Body of pancreas (tissue), 4 donors: ENCODE data around the gene CDT1. TPM values are rescaled to one million over a fixed set of nuclear protein-coding genes. Genes with fewer than 3 reads are reported as not detected.

Experiments
- ATAC-seq: fragments of 150-250 bp; one replicate; pipeline ENCODE4 v1.9.1; 2016
- DNase-seq, 4 donors: peaks; one replicate each; pipeline ENCODE4 v3.0.0-alpha.2; 2019
- H3K27ac ChIP-seq, 4 donors: fragments of 200-600 bp; sonication (generic); 1 replicate in 3 of 4; 2 replicates in 1 of 4; pipeline versions ENCODE4 v1.5.1 to v1.6.1; 2016 to 2019; ENCODE audit warnings: mild to moderate bottlenecking in 1 of 4, mixed read lengths in 1 of 4, moderate library complexity in 1 of 4
- H3K27me3 ChIP-seq, 2 donors: fragments of 200-600 bp; sonication (generic); one replicate each; pipeline ENCODE4 v1.6.0; 2016; ENCODE audit warnings: mild to moderate bottlenecking in 1 of 2
- H3K36me3 ChIP-seq, 2 donors: fragments of 200-600 bp; sonication (generic); replicated peaks in 1 of 2; 2 replicates each; pipeline ENCODE4 v1.5.1; 2016; ENCODE audit warnings: low read depth in 2 of 2; ENCODE audit not compliant: insufficient read depth in 1 of 2
- H3K4me1 ChIP-seq: fragments of 200-600 bp; sonication (generic); one replicate; pipeline ENCODE4 v1.6.0; 2016
- H3K4me3 ChIP-seq, 2 donors: fragments of 200-600 bp; sonication (generic); 1 replicate in 1 of 2; 2 replicates in 1 of 2; pipeline ENCODE4 v1.5.1; 2016 to 2019
- H3K9me3 ChIP-seq, 3 donors: fragments of 200-600 bp; sonication (generic); 1 replicate in 2 of 3; 2 replicates in 1 of 3; pipeline ENCODE4 v1.5.1; 2016
- POLR2A ChIP-seq, 3 donors: fragments of 450-650 bp; IDR thresholded peaks; one replicate each; pipeline ENCODE4 v1.6.1; 2016; ENCODE audit warnings: antibody characterized with exemption in 3 of 3, mild to moderate bottlenecking in 2 of 3
- WGBS, 2 donors: methylation state at CpG; one replicate each; pipeline ENCODE4 v1.1.5; 2017; 5-methylcytosine and 5-hydroxymethylcytosine counted together
- intact Hi-C: fragments of 100-400 bp; cut with DNase I; formaldehyde crosslinking; loops from one replicate; pipeline ENCODE4 v1.15.1; 2023
- total RNA-seq, 2 donors: library from RNA; depleted of rRNA; stranded (reverse); fragments of >200 nt; gene quantifications; one replicate each; pipeline ENCODE4 v1.1.0, GENCODE V29; 2016
- TF ChIP-seq, protein P1 (sequence below), 7 experiments: fragments of 450-650 bp in 4 of 7; fragments of 200-600 bp in 3 of 7; sonication (generic) in 3 of 7; IDR thresholded peaks; one replicate each; pipeline ENCODE4 v1.5.1; 2016 to 2019; ENCODE audit warnings: antibody characterized with exemption in 7 of 7

Gene CDT1
- total RNA-seq, 2 donors from 2014 or later = 7.6 TPM; not detected in 1

DNA sequence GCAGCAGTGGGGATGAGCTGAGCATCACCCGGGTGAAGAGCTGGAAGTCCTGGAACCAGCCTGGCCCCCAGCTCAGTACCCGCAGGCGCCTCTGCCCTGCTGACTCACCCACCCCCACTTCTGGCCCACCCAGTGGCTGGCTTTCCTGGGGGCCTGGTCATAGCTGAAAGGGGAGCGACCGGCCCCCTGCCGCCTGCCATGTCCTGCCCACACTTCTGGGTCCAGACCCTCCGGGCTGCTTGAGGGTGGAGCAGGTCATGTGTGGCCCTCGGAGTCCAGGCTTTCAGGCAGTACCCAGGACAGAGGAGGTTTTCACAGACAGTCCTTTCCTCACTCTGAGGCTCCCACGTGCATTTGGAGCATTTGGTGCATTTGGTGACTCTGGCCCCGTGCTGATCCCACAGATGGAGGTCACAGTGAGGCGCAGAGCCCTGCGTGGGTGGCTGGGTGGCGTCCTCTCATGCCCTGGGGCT is 11.5 kb upstream of the CDT1 start:
- Histone ChIP-seq H3K9me3 (no peaks in the 10 kb centered on the region), H3K27me3 (peaks cover 0 to 5% of the 10 kb centered on the region in 2 donors), H3K27ac (no peak overlapping the region), H3K36me3 (no peaks in the 10 kb centered on the region), H3K4me3 (no peak overlapping the region), H3K4me1 (no peaks in the 10 kb centered on the region)
- intact Hi-C loops = no loop called here
- DNase-seq = no peak
- TF ChIP-seq POLR2A (IDR thresholded peaks at IDR 0.05) = no peak
- TF ChIP-seq, protein P1, sequence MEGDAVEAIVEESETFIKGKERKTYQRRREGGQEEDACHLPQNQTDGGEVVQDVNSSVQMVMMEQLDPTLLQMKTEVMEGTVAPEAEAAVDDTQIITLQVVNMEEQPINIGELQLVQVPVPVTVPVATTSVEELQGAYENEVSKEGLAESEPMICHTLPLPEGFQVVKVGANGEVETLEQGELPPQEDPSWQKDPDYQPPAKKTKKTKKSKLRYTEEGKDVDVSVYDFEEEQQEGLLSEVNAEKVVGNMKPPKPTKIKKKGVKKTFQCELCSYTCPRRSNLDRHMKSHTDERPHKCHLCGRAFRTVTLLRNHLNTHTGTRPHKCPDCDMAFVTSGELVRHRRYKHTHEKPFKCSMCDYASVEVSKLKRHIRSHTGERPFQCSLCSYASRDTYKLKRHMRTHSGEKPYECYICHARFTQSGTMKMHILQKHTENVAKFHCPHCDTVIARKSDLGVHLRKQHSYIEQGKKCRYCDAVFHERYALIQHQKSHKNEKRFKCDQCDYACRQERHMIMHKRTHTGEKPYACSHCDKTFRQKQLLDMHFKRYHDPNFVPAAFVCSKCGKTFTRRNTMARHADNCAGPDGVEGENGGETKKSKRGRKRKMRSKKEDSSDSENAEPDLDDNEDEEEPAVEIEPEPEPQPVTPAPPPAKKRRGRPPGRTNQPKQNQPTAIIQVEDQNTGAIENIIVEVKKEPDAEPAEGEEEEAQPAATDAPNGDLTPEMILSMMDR (IDR thresholded peaks at IDR 0.05) = no peak
- no peak for ATAC-seq
- WGBS, 2 donors = 60% methylated on average over 13 of the region's 13 CpGs; no CpG with 5 or more reads in 1 of the 2 donors

DNA sequence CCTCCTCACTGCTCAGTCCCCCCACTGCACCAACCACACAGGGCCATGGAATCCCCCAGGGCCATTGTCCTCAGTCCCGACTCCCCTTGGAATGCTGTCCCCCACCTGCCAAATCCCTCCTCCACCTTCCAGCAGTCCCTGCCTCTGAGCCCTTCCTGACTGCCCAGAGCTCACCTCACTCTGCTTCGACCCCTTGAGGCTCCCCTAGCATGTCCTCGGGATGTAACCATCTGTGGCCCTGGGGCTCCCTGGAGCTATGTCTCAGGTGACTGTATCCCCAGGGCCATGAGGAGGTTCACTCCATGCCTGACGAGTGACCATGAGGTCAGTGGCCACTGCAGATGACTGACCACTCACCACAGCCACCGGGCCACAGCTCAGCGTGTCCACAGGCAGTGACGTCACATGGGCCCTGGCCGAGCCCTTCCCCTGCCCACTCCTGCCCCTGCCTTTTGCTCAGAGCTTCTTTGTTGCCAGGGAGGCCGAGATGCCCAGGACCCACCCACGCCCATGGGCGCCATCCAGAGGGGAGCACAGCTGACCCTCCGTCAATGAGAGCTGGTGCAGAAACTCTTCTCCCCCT is 10.8 kb upstream of the CDT1 start:
- DNase-seq (no peak), ATAC-seq (peak; percentile 18)
- Histone ChIP-seq H3K4me3 (no peak overlapping the region), H3K9me3 (no peaks in the 10 kb centered on the region), H3K27ac (no peak overlapping the region), H3K36me3 (no peaks in the 10 kb centered on the region), H3K4me1 (no peaks in the 10 kb centered on the region), H3K27me3 (peaks cover 0 to 5% of the 10 kb centered on the region in 2 donors)
- intact Hi-C loops = no loop called here
- 41 to 44% methylated on average over 3 to 11 of the region's 12 CpGs for WGBS, 2 donors
- TF ChIP-seq, protein P1 (IDR thresholded peaks at IDR 0.05) = no peak
- TF ChIP-seq POLR2A (IDR thresholded peaks at IDR 0.05) = no peak

DNA sequence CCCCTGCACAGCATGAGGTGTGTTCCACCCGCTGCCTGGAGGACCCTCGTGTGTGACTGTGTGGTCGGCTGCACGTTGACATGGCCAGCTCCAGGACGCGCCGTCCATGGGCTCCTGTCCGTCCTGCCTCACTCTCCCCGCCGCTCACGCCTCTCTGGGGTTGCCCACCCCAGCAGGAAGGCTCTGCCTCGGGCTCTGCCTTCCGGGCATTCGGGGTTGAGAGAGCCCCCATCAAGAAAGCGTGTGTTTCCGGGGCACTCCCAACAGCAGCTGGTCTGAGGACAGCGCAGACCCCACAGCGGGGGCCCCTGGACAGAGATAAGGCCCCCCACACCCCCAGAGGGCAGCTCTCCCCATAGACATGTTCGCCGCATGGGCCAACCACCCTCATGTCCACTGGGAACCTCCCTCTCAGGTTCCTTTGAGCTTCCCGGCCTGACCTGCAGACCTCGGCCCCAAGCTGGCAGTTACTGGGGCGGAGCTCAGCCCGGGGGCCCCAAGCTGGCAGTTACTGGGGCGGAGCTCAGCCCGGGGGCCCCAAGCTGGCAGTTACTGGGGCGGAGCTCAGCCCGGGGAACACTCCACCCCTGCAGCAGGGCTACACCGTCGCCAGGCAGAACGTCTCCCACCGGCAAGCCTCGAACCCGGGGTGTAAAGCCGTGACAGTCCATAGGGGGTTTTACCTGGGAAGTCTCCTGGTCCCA is 10.2 kb upstream of the CDT1 start:
- DNase-seq = no peak
- no peak for TF ChIP-seq POLR2A (IDR thresholded peaks at IDR 0.05)
- TF ChIP-seq, protein P1 (IDR thresholded peaks at IDR 0.05) = no peak
- Histone ChIP-seq H3K9me3 (no peaks in the 10 kb centered on the region), H3K4me3 (no peak overlapping the region), H3K27ac (no peak overlapping the region), H3K4me1 (no peaks in the 10 kb centered on the region), H3K36me3 (no peaks in the 10 kb centered on the region), H3K27me3 (peaks cover 0 to 5% of the 10 kb centered on the region in 2 donors)
- intact Hi-C loops = no loop called here
- ATAC-seq = no peak
- 41 to 66% methylated on average over 11 to 34 of the region's 35 CpGs for WGBS, 2 donors

DNA sequence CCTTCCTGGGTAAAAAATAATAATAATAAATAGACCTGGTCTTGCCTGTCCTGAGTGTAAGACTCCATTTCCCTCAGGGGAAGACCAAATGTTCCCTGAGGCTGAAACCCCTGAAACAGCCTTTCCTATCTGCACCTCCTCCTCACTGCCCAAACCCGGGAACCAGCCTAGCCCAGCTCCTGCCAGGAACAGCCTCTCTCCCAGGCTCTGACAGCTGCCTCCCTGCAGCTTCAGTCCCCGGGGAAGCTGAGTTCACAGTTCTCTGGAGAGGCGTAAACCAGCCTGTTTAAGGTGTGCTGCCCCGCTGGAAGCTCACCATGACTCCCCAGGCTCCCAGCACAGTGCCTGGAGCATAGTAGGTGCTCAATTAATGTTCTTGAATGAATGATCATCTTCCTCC is 7.3 kb upstream of the CDT1 start:
- whole genome bisulfite sequencing, 2 donors = 67 to 70% methylated on average over 4 of the region's 4 CpGs
- ATAC-seq (no peak), DNase-seq (no peak)
- H3K9me3 ChIP-seq = no peaks in the 10 kb centered on the region
- intact Hi-C loops = no loop called here
- no peak overlapping the region for H3K27ac ChIP-seq
- H3K36me3 ChIP-seq = no peaks in the 10 kb centered on the region
- H3K4me3 ChIP-seq = no peak overlapping the region
- H3K27me3 ChIP-seq = peaks cover 0 to 5% of the 10 kb centered on the region in 2 donors
- no peaks in the 10 kb centered on the region for H3K4me1 ChIP-seq
- TF ChIP-seq POLR2A (IDR thresholded peaks at IDR 0.05) = no peak
- TF ChIP-seq, protein P1 (IDR thresholded peaks at IDR 0.05) = no peak
